Superior temporal gyrus (tissue), 1 donor: ENCODE measurements around the gene PLIN5.

Source experiments
- DNase-seq: peaks from one replicate; pipeline ENCODE4 v3.0.0-alpha.2; 2016; ENCODE audit errors: extremely low spot score

The PLIN5 gene, protein sequence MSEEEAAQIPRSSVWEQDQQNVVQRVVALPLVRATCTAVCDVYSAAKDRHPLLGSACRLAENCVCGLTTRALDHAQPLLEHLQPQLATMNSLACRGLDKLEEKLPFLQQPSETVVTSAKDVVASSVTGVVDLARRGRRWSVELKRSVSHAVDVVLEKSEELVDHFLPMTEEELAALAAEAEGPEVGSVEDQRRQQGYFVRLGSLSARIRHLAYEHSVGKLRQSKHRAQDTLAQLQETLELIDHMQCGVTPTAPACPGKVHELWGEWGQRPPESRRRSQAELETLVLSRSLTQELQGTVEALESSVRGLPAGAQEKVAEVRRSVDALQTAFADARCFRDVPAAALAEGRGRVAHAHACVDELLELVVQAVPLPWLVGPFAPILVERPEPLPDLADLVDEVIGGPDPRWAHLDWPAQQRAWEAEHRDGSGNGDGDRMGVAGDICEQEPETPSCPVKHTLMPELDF

DNA sequence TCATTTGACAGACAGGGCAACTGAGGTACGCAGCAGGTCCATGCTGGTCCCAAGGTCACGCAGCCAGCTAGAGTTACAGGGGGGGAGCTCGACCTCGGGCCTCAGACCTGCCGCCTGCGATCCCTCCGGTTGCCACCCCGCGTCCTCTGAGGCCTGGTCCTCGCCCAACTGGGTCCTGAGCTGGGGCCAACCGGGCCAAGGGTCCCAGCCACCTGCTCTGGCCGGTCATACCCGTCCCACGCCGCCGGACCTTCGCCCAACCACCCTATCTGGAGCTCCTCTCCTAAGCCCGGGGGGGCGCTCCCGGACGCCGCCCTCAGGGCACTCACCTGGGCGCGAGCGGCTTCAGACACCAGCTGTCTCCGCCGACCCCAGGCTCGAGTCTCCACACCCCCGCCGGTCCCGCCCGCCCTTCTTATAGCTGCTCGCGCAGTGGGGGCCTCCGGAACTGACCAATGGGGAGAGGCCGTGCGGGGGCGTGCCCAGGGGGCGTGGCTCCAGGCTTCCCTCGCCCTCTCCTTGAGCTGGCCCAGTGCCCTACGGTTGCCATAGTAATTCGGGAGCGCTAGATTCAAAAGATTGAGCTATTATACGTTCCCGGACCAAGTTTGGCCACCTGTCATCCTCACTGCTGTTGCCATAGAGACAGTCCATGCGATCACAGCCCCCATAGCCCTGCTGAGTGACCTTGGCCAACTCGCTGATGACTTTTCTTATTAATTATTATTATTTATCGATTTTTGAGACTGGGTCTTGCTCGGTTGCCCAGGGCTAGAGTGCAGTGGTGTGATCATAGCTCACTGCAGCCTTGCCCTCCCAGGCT, at the start of gene PLIN5:
Gene PLIN5 (minus strand): TSS at position 389 of the 823 bp plus-strand sequence. CDS start 1,150 bp downstream, outside the sequence.
- peak; percentile 51 for DNase-seq

DNA sequence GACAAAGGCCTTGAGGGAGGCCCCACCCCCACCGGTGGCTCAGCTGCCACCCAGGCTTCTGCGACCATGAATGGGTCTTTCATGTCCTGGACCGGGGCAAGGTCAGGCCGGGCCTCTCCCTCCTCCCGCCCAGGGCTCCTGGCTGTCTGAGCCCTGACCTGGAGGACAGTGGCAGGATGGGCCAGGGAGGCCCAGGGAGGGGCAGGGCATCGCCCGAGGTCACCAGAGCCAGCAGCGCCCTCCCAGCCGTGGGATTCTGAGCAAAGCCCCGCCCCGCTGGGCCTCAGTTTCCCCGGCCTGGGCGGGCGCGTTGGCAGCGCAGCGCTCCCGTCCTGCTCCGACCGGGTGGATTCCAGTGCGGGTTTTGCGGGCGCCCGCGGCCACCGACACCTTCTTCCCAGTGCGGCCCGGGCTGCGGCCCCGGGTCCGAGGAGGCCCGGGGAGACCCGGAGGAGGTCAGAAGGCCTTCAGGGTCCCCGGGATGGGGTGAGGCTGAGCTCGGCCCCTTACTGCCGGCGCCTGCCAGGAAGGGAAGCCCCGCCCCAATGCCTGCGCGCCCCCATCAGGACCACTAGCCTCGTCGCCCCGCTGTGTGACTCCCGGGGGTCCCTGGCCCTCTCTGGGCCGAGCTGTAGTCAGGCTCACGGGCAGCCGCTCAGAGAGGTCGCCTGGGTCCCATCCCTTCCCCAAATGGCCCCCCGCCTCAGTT, 49.1 kb upstream of the PLIN5 start:
- DNase-seq: no peak

DNA sequence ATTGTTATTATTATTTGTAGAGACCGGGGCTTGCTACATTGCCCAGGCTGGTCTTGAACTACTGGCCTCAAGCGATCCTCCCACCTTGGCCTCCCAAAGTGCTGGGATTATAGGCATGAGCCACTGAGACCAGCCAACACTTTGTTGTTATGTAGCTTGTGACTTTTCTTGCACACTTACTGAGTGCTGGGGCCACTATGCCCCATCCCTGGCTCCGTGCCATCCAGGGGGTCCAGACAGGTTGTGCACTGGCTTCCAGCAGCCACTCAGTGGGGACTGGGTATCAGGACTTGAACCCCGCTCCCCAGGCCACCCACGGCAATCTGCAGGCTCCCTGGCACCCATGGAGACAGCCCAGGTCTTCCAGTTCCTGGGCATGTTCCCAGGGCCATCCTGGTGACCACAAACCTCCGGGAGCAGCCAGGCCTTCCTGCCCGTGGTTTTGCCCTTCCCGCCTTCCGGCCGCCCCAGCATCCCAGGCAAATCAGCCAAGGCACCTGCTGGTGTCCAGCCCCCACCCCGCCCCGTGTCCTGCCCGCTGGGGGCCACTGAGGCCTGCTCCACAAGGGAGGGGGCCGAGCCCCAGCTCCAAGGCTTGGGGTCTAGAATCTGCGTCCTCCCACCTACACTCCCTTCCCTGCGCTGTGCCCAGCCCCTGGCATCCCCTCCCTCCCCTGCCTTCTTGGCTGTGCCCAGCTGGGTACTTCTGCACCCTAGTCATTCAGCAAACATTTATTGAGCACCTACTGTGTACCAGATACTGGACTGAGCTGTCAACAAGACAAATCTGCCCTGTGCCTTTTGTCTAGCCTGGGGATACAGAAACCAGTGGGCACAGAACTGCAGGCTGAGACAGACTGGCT, 48.2 kb upstream of the PLIN5 start:
- DNase-seq: no peak

DNA sequence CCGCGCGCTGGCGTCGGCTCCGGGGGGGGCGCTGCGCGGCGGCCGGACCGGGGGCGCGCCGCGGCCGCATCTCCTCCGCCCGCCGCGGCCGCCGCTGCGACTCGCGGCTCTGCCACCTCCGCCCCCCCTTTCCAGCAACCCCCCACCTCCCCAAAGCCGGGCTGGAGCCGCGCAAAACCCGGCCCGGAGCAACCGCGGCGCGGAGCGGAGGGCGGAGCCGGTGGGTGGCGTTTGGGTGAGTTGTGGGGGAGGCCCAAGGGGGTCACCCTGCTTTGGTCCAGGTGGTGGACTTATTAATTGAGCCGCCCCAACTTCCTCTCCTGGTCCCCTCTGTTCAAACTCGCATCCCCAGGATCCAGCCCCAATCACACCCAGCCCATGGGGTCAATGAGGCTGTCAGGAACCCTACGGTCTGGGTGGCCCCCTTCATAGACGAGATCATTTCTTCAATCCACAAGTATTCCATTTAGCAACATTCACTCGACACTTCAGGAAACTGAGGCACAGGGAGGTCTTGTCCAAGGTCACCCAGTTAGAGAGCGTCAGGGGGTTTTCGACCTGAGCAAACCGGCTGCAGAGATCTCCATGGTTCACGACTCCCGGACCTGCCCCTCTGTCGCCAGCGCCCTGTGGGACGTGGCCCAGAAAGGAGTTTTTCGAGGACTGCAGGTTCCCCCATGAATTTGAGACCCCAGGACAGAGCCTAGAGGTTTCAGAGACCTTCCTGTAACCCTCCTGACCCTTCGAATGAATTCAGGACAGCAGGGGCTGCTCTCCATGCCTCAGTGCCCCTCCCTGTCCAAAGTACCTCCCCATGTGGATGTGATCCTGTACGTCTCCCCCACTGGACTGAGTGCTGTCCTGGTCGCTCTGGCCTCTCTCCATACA, 46.9 kb upstream of the PLIN5 start:
- DNase-seq: no peak

DNA sequence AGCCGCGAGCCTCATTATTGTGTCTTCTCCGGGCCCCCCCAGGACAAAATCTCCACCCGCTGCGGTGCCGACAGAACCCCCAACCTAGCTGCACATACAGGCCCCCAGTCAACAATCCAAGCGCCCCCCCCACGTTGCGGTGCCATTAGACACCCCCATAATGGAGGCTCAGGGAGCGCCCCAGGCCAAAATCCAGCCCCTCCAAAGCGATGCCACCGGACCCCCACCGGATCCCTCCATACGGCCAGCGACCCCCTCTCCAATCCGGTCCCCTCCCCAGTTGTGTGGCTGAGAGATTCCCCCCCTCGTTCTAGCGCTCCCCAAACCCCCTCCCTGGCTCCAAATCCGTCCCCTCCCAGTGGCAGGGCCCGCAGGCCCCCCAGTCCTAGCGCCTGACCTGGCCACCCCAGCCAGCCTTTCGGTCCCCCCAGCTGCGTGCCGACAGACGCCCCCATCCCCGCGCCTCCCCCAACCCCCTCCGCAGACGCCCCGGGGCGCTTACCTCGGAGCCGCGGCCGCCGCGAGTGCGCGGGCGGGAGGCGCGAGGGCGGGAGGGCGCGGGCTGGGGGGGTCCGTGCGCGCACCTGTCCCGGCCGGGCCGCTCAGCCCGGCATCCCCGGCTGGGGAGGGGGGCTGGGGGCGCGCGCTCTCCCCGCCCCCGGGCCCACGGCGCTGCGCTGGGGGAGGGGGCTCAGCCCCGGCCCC, 46.1 kb upstream of the PLIN5 start:
- no peak for DNase-seq

DNA sequence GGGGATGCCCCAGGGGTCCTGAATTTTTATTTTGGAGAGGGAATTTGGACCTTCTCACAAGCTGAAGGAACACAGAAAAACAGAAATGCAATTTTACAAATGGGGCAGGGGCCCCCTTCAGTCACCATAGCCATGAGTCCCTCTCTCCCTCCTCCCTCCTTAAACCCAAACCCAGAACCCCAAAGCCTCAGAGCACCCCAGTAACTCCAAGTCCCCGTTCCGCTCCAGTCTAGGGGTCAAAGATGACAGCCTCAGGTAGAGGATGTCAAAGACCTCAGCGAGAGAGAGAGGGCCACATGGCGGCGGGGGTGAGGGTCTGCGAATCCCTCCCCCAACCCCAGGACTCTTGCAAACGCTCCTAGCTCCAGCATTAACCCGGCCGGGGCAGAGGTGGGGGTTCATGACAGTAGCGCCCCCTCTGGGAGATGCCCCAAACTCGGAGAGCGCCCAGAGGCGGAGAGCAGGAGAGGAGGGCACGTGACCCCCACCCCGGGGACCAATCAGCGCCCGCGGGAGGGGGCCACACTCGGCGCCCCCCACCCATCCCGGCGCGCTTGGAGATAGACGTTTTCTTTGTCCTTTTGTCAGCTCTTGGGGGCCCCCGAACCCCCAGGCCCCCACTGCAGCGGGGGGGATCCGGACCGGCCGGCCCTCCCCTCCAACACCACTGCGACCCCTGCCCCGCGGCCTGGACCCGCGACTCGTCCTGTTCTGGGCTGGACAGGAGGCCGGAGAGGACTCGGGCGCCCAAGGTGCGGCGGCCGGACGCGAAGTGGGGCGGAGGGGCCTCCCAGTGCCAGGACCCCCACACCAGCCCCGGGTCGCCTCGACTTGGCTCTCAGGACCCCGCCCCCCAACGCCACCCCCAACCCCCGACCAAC, 45.2 kb upstream of the PLIN5 start:
- no peak for DNase-seq

DNA sequence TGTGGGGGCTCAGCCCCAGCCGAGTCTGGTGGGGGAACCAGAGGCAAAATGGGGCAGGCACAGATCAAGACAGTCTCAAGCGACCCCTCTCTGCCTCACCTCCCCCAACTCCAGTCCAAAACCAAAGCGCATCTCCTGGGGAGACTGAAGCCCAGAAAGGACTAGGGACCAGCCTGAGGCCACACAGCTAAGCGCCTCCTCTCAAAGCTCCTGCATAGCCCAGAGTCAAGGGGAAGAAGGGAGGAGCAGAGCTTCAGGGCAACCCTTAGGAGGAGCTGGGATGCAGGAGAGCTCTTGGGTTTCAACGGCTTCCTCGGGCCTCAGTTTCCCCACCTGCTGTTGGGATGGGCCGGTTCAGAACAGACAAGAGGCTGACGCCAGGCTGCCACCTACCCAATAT, 44.4 kb upstream of the PLIN5 start:
- DNase-seq: no peak

DNA sequence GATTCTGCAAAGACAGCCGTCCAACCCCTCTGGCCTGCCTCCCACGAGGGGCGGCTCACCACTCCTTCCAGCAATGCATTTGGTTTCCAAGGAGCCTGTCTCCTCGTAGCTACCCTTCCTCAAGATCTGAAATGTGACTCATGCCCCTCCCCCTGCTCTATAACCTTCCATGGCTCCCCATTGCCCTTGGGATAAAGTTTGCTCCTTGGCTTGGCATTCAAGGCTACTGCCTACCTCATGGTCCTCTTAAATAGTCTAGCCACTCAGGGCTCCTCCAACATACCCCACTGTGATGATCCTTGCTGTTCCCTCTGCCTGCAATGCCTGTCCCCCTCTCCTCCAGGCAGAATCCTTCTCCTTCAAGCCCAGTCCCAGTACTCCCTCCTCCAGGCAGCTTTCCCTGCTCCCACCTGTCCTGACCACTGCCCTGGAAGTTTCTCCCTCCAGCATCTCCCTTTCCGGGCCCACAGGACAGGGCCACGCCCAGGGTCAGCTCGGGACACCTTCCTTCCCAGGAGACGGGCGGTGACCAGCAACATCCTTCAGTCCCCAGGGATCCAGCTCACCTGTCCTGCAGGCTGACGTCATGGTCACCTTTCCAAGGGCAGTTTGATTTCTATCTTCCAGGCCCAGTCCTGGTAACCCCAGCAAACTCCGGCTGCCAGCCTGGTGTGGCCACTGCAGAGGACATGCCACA, 43.7 kb upstream of the PLIN5 start:
- no peak for DNase-seq

DNA sequence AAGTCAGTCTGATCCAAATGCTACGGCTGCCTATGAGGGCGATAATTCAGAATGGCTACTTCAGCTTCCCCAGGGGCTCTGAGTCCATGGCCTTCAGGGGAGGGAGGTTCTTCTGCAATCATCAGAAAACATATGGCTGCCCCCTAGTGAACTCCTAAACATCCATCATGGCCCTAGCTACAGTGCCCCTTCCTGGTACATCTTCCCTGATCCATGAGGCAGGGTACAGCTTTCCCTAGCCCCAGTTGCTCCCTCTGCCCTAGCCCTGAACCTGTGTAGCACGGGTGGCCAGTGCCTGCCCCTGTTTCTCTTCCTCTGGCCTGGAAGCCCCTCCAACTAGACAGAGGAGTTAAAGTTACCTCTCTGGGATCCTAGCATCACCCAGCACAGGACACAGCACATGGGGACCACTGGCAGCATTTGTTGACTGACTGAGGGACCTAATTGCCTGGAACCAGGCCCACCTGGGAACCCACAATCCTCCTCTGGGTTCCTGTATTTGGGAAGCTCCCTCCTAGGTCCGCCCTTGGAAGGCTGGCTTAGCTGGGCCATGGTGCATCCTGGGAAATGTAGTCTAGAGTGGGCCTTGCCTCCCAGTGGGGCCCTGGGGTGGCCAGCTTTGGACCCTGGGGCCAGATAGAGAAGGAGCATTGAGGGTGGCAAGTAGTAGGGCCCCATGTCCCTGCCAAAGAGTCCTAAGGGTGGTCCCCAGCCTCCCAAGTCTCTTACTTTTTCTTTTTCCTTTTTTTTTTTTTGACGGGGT, 42.2 kb upstream of the PLIN5 start:
- DNase-seq: no peak

DNA sequence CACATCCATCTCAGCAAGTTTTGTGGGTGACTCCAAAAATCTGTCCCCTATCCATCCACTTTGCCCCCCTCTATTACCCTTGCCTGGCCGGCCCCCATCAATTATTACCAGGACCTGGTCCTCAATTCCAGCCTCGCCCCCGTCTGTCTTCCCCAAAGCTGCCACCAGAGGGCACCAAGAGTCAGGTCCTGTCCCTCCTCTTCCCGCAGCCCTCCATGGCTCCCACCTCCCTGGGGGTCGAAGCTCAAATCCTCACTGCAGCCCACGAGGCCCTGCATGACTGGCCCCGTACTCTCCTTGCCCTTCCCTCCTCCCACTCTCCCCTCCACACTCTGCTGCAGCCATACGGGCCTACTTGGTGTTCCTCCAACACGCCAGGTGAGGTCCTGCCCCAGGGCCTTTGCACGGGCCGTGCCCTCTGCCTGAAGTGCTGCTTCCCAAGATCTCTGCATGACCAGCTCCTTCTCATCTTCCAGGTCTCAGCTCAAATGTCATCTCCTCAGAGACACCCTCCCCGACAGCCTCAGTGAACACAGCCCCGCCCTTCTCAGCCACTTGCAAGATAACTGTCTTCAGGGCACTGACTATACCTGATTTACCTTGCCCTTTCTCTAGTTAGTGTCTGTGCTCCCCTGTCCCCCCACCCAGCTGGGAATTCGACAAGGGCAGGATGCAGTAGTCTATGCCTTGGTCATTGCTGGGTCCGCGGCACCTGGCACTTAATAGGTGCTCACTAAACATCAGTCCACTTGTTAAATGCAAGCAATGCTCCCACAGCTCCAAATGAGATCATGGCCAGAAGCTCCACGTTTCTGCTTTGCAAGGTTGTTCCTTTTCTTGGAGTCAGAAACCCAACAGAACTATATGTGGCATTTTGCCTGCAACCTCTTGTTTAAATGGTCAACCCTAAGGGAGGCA, 41.3 kb upstream of the PLIN5 start:
- peak; percentile 41 for DNase-seq

DNA sequence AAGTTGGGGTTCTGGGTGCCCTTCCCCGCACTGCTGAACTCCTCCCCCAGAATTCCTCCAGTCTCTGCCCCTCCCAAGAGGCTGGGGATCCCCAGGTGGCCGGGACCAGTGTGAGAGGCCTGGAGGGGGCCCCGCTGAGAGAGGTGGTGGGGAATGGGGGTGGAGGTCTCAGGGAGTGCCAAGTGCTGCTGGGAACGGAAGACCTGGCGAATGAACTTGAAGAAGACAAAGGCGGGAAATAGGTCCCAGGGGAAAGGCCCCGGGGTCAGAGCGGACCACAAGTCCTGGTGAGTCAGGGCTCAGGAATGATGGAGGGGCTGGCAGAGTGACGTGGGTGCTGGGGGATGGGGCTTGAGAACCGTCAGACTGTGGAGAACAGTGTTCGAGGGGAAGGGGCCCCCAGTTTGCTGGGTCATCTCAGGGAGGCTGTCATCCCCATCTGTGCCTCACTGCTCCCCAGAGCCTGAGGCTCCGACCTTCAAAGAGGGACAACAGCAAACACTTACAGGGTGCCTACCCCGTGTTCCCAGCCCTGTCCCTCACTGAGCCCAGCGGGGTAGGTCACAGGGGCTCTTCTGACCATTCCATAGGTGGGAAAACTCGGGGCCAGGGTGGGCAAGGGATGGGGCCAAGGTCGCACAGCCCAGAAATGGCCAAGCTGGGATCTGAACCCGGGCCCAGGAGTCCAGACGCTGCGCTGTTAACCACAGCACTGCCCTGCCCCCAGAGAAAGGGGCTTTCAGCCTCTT, 40.4 kb upstream of the PLIN5 start:
- DNase-seq: no peak

DNA sequence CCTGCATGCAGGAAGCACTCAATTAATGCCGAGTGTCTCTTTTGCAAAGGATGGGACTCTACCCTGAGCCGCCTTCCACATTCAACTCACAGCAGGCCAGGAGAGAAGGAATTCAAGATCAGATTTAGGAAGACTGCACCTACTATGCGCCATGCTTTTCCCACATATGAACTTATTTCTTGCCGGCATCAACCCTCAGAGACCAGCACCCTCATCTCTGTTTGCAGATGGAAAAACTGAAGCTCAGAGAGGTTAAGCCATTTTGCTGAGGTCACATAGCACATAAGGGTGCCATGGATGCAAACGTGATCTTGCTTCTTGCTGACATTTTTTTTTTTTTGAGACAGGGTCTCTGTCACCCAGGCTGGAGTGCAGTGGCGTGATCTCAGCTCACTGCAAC, 38.7 kb upstream of the PLIN5 start:
- no peak for DNase-seq

DNA sequence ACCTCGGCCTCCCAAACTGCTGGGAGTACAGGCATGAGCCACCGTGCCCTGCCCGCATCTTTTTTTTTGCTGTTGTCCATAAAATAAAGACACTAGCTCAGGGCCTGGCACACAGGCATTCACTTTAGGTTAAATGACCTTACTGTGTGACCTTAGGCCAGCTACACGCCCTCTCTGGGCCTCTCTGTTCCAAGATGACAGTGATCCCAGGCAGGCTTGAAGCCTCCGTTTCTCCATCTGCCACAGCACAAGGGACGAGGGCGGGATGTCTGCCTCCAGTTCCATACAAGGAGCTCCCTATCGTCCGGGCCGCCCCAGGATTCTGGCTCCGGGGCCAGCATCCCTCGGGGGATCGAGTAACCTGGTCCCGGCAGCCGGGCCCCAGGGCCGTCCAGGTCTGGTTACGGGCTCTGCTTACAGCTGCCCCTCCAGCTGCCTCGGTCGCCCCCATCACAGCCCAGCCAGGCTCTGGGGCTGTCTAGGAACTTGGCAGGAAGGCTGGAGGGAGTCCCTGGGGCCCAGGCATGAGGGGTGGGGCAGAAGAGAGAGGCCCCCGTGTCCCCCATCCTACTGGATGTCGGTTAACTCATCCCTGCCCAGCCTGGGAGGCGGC, 36.4 kb upstream of the PLIN5 start:
- DNase-seq: no peak

DNA sequence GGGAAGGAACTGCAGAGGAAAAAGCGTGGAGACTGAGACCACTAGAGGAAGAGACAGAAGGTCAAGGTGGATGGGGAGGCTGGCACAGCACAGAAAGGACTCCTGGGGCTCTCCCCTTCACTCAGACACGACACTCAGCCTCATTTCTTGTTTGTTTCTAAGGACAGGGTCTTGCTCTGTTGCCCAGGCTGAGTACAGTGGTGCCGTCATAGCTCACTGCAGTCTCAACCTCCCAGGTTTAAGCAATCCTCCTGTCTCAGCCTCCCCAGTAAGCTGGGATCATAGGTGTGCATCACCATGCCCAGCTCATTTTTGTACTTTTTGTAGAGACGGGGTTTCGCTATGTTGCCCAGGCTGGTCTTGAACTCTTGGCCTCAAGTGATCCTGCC, 35.9 kb upstream of the PLIN5 start:
- no peak for DNase-seq

DNA sequence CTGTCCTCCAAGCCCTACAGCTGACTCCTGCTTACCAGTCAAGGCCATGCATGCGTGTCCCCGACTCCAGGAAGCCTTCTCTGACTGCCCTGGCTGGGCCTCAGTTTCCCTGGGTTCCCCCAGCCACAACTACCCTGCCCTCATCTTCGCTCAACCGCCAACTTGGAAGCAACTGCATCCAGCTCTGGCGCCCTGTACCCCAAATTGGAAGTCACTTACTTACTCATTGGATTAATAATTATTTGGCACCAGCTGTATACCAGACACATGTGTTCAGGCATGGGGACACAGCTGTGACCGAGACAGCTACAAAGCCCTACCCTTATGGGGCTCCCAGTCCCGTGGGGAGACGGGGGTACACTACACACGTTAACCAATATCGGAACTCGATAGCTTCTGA, 35.4 kb upstream of the PLIN5 start:
- DNase-seq: no peak
